SK-N-SH treated with all-trans-retinoic acid at 6 μM for 48 hours (cell line): Measurements from ENCODE around the gene BACH1.

Source experiments
- ATAC-seq: fragments of 200-7000 bp; cut with Tn5 transposase; 3 replicates; pipeline ENCODE4 v1.9.1; 2020; ENCODE audit warnings: mild to moderate bottlenecking, moderate library complexity
- ARNTL ChIP-seq: fragments of 450-650 bp; formaldehyde crosslinking; IDR thresholded peaks from 2 replicates; pipeline ENCODE4 v1.5.0; 2020; ENCODE audit warnings: low read depth, mild to moderate bottlenecking, moderate library complexity, borderline replicate concordance
- BACH2 ChIP-seq: fragments of 250-450 bp; sonication (Bioruptor Pico); IDR thresholded peaks from 2 replicates; pipeline ENCODE4 v1.9.0; 2021; ENCODE audit warnings: mild to moderate bottlenecking, borderline replicate concordance
- CSDC2 ChIP-seq: fragments of 250-450 bp; sonication (Bioruptor Pico); IDR thresholded peaks from 2 replicates; pipeline ENCODE4 v1.5.0; 2020; ENCODE audit warnings: mild to moderate bottlenecking, moderate library complexity
- ESRRG ChIP-seq: fragments of 250-450 bp; sonication (Bioruptor Pico); IDR thresholded peaks from 2 replicates; pipeline ENCODE4 v1.6.1; 2021; ENCODE audit warnings: mild to moderate bottlenecking
- GLIS3 ChIP-seq: fragments of 250-450 bp; sonication (Bioruptor Pico); IDR thresholded peaks from 2 replicates; pipeline ENCODE4 v1.5.0; 2020; ENCODE audit warnings: mild to moderate bottlenecking, moderate library complexity
- ISL1 ChIP-seq: fragments of 250-450 bp; sonication (Bioruptor Pico); IDR thresholded peaks from 2 replicates; pipeline ENCODE4 v2.1.2; 2022; ENCODE audit warnings: mild to moderate bottlenecking, moderate library complexity
- PATZ1 ChIP-seq: fragments of 250-450 bp; sonication (Bioruptor Pico); IDR thresholded peaks from 2 replicates; pipeline ENCODE4 v1.8.0; 2020; ENCODE audit warnings: mild to moderate bottlenecking, moderate library complexity, borderline replicate concordance
- POU6F1 ChIP-seq: fragments of 250-450 bp; sonication (Bioruptor Pico); IDR thresholded peaks from 2 replicates; pipeline ENCODE4 v1.8.0; 2021; ENCODE audit warnings: low read depth, mild to moderate bottlenecking, moderate library complexity, borderline replicate concordance
- PPARA ChIP-seq: fragments of 250-450 bp; sonication (Bioruptor Pico); IDR thresholded peaks from 2 replicates; pipeline ENCODE4 v1.5.0; 2020; ENCODE audit warnings: mild to moderate bottlenecking, borderline replicate concordance
- SNAI2 ChIP-seq: fragments of 250-450 bp; sonication (Bioruptor Pico); IDR thresholded peaks from 2 replicates; pipeline ENCODE4 v1.5.0; 2020; ENCODE audit warnings: mild to moderate bottlenecking, moderate library complexity
- TCF4 ChIP-seq: fragments of 250-450 bp; sonication (Bioruptor Pico); IDR thresholded peaks from 2 replicates; pipeline ENCODE4 v1.8.0; 2021; ENCODE audit warnings: mild to moderate bottlenecking, moderate library complexity, borderline replicate concordance
- TOX ChIP-seq: fragments of 250-450 bp; sonication (Bioruptor Pico); IDR thresholded peaks from 2 replicates; pipeline ENCODE4 v1.8.0; 2021; ENCODE audit warnings: mild to moderate bottlenecking, moderate library complexity, borderline replicate concordance
- ZC3H10 ChIP-seq: fragments of 250-450 bp; sonication (Bioruptor Pico); IDR thresholded peaks from 2 replicates; pipeline ENCODE4 v1.5.1; 2021; ENCODE audit warnings: mild to moderate bottlenecking, moderate library complexity
- ZFP3 ChIP-seq: fragments of 250-450 bp; sonication (Bioruptor Pico); IDR thresholded peaks from 2 replicates; pipeline ENCODE4 v1.5.0; 2020; ENCODE audit warnings: mild to moderate bottlenecking, moderate library complexity
- ZFP30 ChIP-seq: fragments of 450-650 bp; formaldehyde crosslinking; IDR thresholded peaks from 2 replicates; pipeline ENCODE4 v1.5.0; 2022; ENCODE audit warnings: mild to moderate bottlenecking, moderate library complexity
- ZNF565 ChIP-seq: fragments of 450-650 bp; formaldehyde crosslinking; conservative IDR thresholded peaks from 2 replicates; pipeline ENCODE4 v1.5.0; 2020; ENCODE audit warnings: low read depth, mild to moderate bottlenecking, moderate library complexity
- ZNF70 ChIP-seq: fragments of 450-650 bp; formaldehyde crosslinking; IDR thresholded peaks from 2 replicates; pipeline ENCODE4 v1.5.0; 2020; ENCODE audit warnings: mild to moderate bottlenecking, moderate library complexity
- ZNF8 ChIP-seq: fragments of 450-650 bp; formaldehyde crosslinking; IDR thresholded peaks from 2 replicates; pipeline ENCODE4 v1.5.0; 2020; ENCODE audit warnings: mild to moderate bottlenecking, moderate library complexity
- TF ChIP-seq, protein P1 (sequence below): fragments of 250-450 bp; sonication (Bioruptor Pico); IDR thresholded peaks from 2 replicates; pipeline ENCODE4 v1.5.0; 2020; ENCODE audit warnings: mild to moderate bottlenecking, moderate library complexity
- TF ChIP-seq, protein P2 (sequence below): fragments of 250-450 bp; sonication (Bioruptor Pico); IDR thresholded peaks from 2 replicates; pipeline ENCODE4 v1.5.1; 2020; ENCODE audit warnings: low read depth, mild to moderate bottlenecking, moderate library complexity

BACH1 gene

DNA sequence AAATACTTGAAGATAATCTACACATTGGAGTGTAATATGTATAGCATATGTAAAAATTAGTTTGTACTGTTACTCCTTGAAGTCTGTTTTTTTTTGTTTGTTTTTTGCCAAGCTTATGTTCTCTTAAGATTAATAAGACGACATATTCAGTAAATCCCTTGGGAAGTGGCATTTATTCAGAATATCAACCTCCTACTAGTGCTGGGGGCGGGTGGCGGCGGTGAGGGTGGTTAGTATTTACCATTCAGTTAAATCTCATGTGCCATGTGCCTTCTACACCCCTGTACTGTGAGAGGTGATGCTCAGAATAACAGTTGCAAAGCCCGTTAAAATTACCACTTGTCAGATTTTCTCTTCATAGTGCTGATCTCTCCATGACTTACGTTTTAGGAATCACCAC, 3.0 kb downstream of the BACH1 start (continued):
- TF ChIP-seq, protein P1, sequence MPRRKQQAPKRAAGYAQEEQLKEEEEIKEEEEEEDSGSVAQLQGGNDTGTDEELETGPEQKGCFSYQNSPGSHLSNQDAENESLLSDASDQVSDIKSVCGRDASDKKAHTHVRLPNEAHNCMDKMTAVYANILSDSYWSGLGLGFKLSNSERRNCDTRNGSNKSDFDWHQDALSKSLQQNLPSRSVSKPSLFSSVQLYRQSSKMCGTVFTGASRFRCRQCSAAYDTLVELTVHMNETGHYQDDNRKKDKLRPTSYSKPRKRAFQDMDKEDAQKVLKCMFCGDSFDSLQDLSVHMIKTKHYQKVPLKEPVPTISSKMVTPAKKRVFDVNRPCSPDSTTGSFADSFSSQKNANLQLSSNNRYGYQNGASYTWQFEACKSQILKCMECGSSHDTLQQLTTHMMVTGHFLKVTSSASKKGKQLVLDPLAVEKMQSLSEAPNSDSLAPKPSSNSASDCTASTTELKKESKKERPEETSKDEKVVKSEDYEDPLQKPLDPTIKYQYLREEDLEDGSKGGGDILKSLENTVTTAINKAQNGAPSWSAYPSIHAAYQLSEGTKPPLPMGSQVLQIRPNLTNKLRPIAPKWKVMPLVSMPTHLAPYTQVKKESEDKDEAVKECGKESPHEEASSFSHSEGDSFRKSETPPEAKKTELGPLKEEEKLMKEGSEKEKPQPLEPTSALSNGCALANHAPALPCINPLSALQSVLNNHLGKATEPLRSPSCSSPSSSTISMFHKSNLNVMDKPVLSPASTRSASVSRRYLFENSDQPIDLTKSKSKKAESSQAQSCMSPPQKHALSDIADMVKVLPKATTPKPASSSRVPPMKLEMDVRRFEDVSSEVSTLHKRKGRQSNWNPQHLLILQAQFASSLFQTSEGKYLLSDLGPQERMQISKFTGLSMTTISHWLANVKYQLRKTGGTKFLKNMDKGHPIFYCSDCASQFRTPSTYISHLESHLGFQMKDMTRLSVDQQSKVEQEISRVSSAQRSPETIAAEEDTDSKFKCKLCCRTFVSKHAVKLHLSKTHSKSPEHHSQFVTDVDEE (CRISPR knock-in tag): no peak
- TF ChIP-seq, protein P2, sequence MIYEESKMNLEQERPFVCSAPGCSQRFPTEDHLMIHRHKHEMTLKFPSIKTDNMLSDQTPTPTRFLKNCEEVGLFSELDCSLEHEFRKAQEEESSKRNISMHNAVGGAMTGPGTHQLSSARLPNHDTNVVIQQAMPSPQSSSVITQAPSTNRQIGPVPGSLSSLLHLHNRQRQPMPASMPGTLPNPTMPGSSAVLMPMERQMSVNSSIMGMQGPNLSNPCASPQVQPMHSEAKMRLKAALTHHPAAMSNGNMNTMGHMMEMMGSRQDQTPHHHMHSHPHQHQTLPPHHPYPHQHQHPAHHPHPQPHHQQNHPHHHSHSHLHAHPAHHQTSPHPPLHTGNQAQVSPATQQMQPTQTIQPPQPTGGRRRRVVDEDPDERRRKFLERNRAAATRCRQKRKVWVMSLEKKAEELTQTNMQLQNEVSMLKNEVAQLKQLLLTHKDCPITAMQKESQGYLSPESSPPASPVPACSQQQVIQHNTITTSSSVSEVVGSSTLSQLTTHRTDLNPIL: no peak
- TF ChIP-seq ISL1 (no peak), SNAI2 (CRISPR knock-in tag) (no peak), ZC3H10 (no peak), PATZ1 (CRISPR knock-in tag) (no peak), ARNTL (no peak), ZNF8 (CRISPR knock-in tag) (no peak), GLIS3 (CRISPR knock-in tag) (no peak)
- TF ChIP-seq, all 23 proteins: peak for 0

DNA sequence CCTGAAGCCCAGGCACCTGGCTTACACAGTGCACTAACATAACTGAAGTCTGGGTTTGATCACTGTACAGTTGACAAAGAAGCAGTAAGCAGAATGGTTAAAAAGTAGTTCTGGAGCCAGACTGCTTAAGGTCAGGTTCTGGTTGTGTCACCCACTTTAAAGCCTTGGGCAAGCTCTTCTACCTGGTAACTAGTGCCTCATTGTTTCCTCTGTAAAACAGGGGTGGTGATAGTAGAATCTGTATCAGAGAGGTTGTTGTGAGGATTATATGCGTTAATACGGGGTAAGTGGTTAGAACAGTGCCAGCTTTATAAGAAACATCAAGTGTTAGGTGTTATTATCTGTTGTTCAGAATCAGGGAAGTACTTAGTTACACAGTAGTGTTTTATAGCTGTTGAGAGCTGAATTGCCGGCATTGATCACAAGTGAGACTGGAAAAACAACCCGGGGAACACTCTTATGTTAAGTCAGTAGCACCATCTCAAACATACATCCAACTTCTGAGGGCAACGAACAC, 3.7 kb downstream of the BACH1 start:
- TF ChIP-seq PPARA (CRISPR knock-in tag) (no peak), TOX (no peak), ZFP30 (CRISPR knock-in tag) (no peak), ZFP3 (no peak), ISL1 (no peak)
- no peak for ATAC-seq

DNA sequence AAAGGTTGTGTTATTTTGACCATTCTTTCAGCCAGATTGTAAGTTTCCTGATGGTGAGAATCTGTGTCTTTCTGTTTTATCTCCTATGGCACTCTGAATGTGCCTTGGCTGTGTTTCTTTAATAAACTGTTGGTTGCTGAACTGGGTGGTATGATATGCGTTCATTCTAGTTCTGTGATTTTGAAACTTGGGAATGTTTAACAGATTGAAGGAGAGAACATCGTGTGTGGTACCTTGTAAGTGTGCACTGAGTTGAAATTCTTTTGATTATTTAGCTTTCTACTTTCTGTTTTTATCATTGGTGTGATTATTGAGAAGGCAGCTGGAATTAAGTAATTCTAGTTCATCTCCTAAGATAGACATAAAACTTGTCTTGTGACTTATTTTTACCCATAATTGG, 4.6 kb downstream of the BACH1 start:
- no peak for TF ChIP-seq SNAI2 (CRISPR knock-in tag)
- TF ChIP-seq BACH2 (CRISPR knock-in tag): no peak
- no peak for TF ChIP-seq ARNTL
- TF ChIP-seq ZFP30 (CRISPR knock-in tag): no peak
- TF ChIP-seq ZNF70 (CRISPR knock-in tag): no peak
- no peak for TF ChIP-seq TCF4 (CRISPR knock-in tag)
- no peak for ATAC-seq

- TF ChIP-seq ARNTL: no peak
- no peak for ATAC-seq
These were observed 5.9 kb downstream of the BACH1 start for GRCh38 chr21:29304597-29304996.

- no peak for ATAC-seq
These were observed 6.3 kb downstream of the BACH1 start for GRCh38 chr21:29305068-29305467.

More at GRCh38 chr21:29305068-29305467, 6.3 kb downstream of the BACH1 start:
- TF ChIP-seq, protein P1 (CRISPR knock-in tag): no peak
- TF ChIP-seq ESRRG (CRISPR knock-in tag): no peak
- no peak for TF ChIP-seq SNAI2 (CRISPR knock-in tag)
- no peak for TF ChIP-seq TCF4 (CRISPR knock-in tag)
- no peak for TF ChIP-seq ZNF565 (CRISPR knock-in tag)
- TF ChIP-seq PATZ1 (CRISPR knock-in tag): no peak
- TF ChIP-seq ZFP30 (CRISPR knock-in tag): no peak
- no peak for TF ChIP-seq CSDC2 (CRISPR knock-in tag)
- no peak for TF ChIP-seq ZC3H10
- TF ChIP-seq PPARA (CRISPR knock-in tag): no peak
- TF ChIP-seq POU6F1: no peak
- no peak for TF ChIP-seq ZNF8 (CRISPR knock-in tag)
- no peak for TF ChIP-seq ZFP3
